ENCODE data around the gene TRPT1. TPM values are rescaled to one million over a fixed set of nuclear protein-coding genes. Genes with fewer than 3 reads are reported as not detected.

TRPT1 gene
- total RNA-seq, 2 experiments from 2014 or later, result 40.6 to 49.0 TPM

DNA sequence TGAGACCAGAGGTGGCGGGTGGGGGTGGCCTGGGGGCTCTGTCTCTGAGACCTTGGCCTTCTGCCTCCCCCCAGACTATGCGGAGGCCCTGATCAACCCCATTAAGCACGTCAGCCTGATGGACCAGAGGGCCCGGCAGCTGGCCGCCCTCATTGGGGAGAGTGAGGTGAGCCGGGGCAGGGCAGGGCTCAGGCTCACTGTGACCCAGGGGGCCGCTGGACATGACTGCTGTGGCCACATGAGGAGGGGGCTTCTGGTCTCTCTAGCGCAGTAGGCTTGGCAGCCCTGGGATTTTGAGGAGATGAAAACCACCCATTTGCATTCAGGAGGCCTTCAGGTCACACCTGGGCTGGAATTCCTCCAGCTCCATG is 37.9 kb upstream of the TRPT1 start:
- Histone ChIP-seq H3K4me1 (ENCODE audit: insufficient read depth, low read length, poor library complexity, severe bottlenecking) (peaks cover 18% of the 10 kb centered on the region), H4K20me1 (ENCODE audit: insufficient read depth, low read length) (no peaks in the 10 kb centered on the region), H3K4me2 (ENCODE audit: low read length) (no peak overlapping the region), H3K9me2 (ENCODE audit: insufficient read depth, low read length) (no peaks in the 10 kb centered on the region), H3K27ac (ENCODE audit: low read depth, low read length, poor library complexity, severe bottlenecking) (no peak overlapping the region), H2AFZ (ENCODE audit: low read length) (no peak overlapping the region), H3K36me3 (ENCODE audit: insufficient read depth, low read length) (no peaks in the 10 kb centered on the region), H3K79me2 (ENCODE audit: insufficient read depth, low read depth, low read length) (no peaks in the 10 kb centered on the region), H3K4me3 (ENCODE audit: low read depth, low read length, poor library complexity, severe bottlenecking) (no peak overlapping the region), H3K9me3 (ENCODE audit: low read length) (no peaks in the 10 kb centered on the region)
- TF ChIP-seq EZH2phosphoT487 (IDR thresholded peaks at IDR 0.05; ENCODE audit: borderline replicate concordance, low read depth, low read length), result no peak
- TF ChIP-seq, protein P1, sequence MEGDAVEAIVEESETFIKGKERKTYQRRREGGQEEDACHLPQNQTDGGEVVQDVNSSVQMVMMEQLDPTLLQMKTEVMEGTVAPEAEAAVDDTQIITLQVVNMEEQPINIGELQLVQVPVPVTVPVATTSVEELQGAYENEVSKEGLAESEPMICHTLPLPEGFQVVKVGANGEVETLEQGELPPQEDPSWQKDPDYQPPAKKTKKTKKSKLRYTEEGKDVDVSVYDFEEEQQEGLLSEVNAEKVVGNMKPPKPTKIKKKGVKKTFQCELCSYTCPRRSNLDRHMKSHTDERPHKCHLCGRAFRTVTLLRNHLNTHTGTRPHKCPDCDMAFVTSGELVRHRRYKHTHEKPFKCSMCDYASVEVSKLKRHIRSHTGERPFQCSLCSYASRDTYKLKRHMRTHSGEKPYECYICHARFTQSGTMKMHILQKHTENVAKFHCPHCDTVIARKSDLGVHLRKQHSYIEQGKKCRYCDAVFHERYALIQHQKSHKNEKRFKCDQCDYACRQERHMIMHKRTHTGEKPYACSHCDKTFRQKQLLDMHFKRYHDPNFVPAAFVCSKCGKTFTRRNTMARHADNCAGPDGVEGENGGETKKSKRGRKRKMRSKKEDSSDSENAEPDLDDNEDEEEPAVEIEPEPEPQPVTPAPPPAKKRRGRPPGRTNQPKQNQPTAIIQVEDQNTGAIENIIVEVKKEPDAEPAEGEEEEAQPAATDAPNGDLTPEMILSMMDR (conservative IDR thresholded peaks at IDR 0.05; ENCODE audit: low read length), result no peak
- BruUV-seq (replicated peaks), result no TSS peak
- no peak for DNase-seq (ENCODE audit: low spot score)
- intact Hi-C loops (cut with micrococcal nuclease; ENCODE audit: unreplicated experiment), result no loop called here
- CTCF ChIA-PET (ENCODE audit: unreplicated experiment), result no interaction called here
- POLR2A ChIA-PET, result no interaction called here

DNA sequence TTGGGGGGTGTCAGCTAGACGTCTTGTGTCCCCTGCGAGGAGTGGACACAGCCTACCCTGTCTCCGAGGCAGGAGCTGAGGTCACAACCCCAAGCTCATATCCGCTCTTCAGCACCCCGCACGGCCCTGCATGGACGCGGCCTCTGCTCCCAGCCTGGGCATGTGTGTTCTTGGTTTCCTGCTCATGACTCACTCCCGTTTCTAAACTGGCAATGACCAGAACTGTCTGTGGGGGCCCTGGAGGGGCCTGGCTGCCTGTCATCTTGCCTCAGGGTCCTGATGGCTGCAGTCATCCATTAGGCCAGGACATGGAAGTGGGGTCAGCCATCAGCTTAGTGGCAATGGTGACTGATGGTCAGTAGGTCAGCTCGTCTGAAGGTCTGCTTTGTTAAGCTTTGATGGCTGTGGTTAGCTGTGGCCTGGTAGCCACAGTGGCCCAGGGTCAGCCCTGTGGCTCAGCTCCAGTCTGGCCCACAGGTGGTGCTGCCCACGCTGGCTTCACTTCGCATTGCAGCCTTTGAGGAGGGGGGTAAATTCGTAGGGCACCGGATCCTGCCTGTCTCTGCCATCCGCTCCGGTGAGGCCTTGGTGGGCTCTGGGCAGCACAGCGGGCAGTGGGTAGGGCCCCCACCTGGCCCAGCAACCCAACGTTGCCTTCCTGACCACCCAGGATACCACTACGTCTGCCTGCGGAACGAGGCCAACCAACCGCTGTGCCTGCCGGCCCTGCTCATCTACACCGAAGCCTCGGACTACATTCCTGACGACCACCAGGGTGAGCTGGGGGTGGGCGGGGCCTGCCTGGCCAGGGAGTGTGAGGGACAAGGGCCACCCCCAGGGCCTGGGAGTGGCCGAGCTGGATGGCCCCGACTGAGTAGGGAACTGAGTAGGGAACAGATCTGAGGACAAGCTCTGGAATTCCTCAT is 37.3 kb upstream of the TRPT1 start:
- H3K4me3 ChIP-seq (ENCODE audit: low read depth, low read length, poor library complexity, severe bottlenecking), result no peak overlapping the region
- H3K9me3 ChIP-seq (ENCODE audit: low read length), result no peaks in the 10 kb centered on the region
- H3K79me2 ChIP-seq (ENCODE audit: insufficient read depth, low read depth, low read length), result no peaks in the 10 kb centered on the region
- BruUV-seq (replicated peaks), result no TSS peak
- POLR2A ChIA-PET, result no interaction called here
- no peaks in the 10 kb centered on the region for H4K20me1 ChIP-seq (ENCODE audit: insufficient read depth, low read length)
- no peaks in the 10 kb centered on the region for H3K9me2 ChIP-seq (ENCODE audit: insufficient read depth, low read length)
- intact Hi-C loops (cut with micrococcal nuclease; ENCODE audit: unreplicated experiment), result no loop called here
- CTCF ChIA-PET (ENCODE audit: unreplicated experiment), result no interaction called here
- no peak overlapping the region for H3K4me2 ChIP-seq (ENCODE audit: low read length)
- no peak overlapping the region for H2AFZ ChIP-seq (ENCODE audit: low read length)
- peaks cover 12% of the 10 kb centered on the region for H3K4me1 ChIP-seq (ENCODE audit: insufficient read depth, low read length, poor library complexity, severe bottlenecking)
- no peak overlapping the region for H3K27ac ChIP-seq (ENCODE audit: low read depth, low read length, poor library complexity, severe bottlenecking)
- TF ChIP-seq, protein P1 (conservative IDR thresholded peaks at IDR 0.05; ENCODE audit: low read length), result no peak
- TF ChIP-seq EZH2phosphoT487 (IDR thresholded peaks at IDR 0.05; ENCODE audit: borderline replicate concordance, low read depth, low read length), result no peak
- DNase-seq (ENCODE audit: low spot score), result no peak
- no peaks in the 10 kb centered on the region for H3K36me3 ChIP-seq (ENCODE audit: insufficient read depth, low read length)

DNA sequence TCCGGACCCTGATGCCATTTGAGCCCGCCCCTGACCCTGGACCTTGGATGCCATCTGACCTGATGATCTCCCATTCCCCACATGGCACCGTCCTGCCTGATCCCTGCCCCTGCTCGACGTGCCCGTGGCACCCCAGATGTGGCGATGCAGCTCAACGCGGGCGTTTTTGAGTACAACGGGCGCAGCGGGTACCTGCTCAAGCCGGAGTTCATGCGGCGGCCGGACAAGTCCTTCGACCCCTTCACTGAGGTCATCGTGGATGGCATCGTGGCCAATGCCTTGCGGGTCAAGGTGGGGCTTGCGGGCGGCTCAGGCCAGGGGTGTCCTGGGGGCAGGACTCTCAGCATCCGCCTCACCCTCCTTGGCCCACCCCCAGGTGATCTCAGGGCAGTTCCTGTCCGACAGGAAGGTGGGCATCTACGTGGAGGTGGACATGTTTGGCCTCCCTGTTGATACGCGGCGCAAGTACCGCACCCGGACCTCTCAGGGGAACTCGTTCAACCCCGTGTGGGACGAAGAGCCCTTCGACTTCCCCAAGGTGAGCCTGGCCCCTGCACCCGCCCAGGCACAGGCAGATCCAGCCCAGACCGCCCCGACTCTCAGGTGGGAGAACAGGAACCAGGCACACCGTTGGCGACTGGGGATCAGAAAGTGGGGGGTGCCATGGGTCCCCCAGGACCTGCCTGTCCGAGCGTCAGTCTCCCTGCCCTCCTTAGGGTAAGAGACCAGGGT is 36.5 kb upstream of the TRPT1 start:
- Histone ChIP-seq H3K27ac (ENCODE audit: low read depth, low read length, poor library complexity, severe bottlenecking) (no peak overlapping the region), H4K20me1 (ENCODE audit: insufficient read depth, low read length) (no peaks in the 10 kb centered on the region), H3K9me2 (ENCODE audit: insufficient read depth, low read length) (no peaks in the 10 kb centered on the region), H3K4me1 (ENCODE audit: insufficient read depth, low read length, poor library complexity, severe bottlenecking) (peaks cover 6% of the 10 kb centered on the region), H3K79me2 (ENCODE audit: insufficient read depth, low read depth, low read length) (no peaks in the 10 kb centered on the region), H3K4me2 (ENCODE audit: low read length) (no peak overlapping the region), H3K36me3 (ENCODE audit: insufficient read depth, low read length) (no peaks in the 10 kb centered on the region), H3K4me3 (ENCODE audit: low read depth, low read length, poor library complexity, severe bottlenecking) (no peak overlapping the region), H3K9me3 (ENCODE audit: low read length) (no peaks in the 10 kb centered on the region), H2AFZ (ENCODE audit: low read length) (no peak overlapping the region)
- DNase-seq (ENCODE audit: low spot score), result no peak
- no TSS peak for BruUV-seq (replicated peaks)
- intact Hi-C loops (cut with micrococcal nuclease; ENCODE audit: unreplicated experiment), result no loop called here
- TF ChIP-seq, protein P1 (conservative IDR thresholded peaks at IDR 0.05; ENCODE audit: low read length), result no peak
- no peak for TF ChIP-seq EZH2phosphoT487 (IDR thresholded peaks at IDR 0.05; ENCODE audit: borderline replicate concordance, low read depth, low read length)
- ChIA-PET POLR2A (no interaction called here), CTCF (ENCODE audit: unreplicated experiment) (no interaction called here)
